Hepatocyte (in vitro differentiated cells): ENCODE data around the gene SOWAHA. TPM values are rescaled to one million over a fixed set of nuclear protein-coding genes. Genes with fewer than 3 reads are reported as not detected.
"Not testable (repeated sequence)": the region's sequence is repeated elsewhere in the genome, so short reads cannot be mapped to it uniquely, and the experiment has no call there.

Experiments used
- DNase-seq: peaks from one replicate; pipeline ENCODE4 v3.0.0-alpha.2; 2016; ENCODE audit warnings: low spot score
- H2AFZ ChIP-seq: fragments of 200-600 bp; sonication (generic); 2 replicates; pipeline ENCODE4 v1.6.0; 2016; ENCODE audit warnings: antibody characterized with exemption, mild to moderate bottlenecking
- H3K27ac ChIP-seq: fragments of 200-600 bp; sonication (generic); 2 replicates; pipeline ENCODE4 v1.5.1; 2016; ENCODE audit warnings: mild to moderate bottlenecking
- H3K27me3 ChIP-seq: fragments of 200-600 bp; sonication (generic); 2 replicates; pipeline ENCODE4 v1.6.1; 2016
- H3K36me3 ChIP-seq: fragments of 200-600 bp; sonication (generic); replicated peaks from 2 replicates; pipeline ENCODE4 v1.5.1; 2016; ENCODE audit warnings: low read depth; ENCODE audit not compliant: insufficient read depth
- H3K4me1 ChIP-seq: fragments of 200-600 bp; sonication (generic); 2 replicates; pipeline ENCODE4 v1.5.1; 2016; ENCODE audit warnings: mild to moderate bottlenecking, moderate library complexity; ENCODE audit not compliant: insufficient read depth
- H3K4me2 ChIP-seq: fragments of 200-600 bp; sonication (generic); 2 replicates; pipeline ENCODE4 v1.6.0; 2016
- H3K4me3 ChIP-seq: fragments of 200-600 bp; sonication (generic); 2 replicates; pipeline ENCODE4 v1.5.1; 2016; ENCODE audit warnings: mild to moderate bottlenecking
- H3K79me2 ChIP-seq: fragments of 200-600 bp; sonication (generic); 2 replicates; pipeline ENCODE4 v1.6.0; 2017; ENCODE audit warnings: mild to moderate bottlenecking
- H3K9me2 ChIP-seq: fragments of 200-600 bp; sonication (generic); replicated peaks from 2 replicates; pipeline ENCODE4 v1.6.0; 2017; ENCODE audit warnings: mild to moderate bottlenecking; ENCODE audit not compliant: insufficient read depth
- H3K9me3 ChIP-seq: fragments of 200-600 bp; sonication (generic); 2 replicates; pipeline ENCODE4 v1.5.1; 2016; ENCODE audit warnings: low read depth, mild to moderate bottlenecking
- H4K20me1 ChIP-seq: fragments of 200-600 bp; sonication (generic); 2 replicates; pipeline ENCODE4 v1.6.0; 2016; ENCODE audit warnings: mild to moderate bottlenecking; ENCODE audit not compliant: insufficient read depth, poor library complexity, severe bottlenecking
- CTCF ChIP-seq: fragments of 200-600 bp; sonication (generic); IDR thresholded peaks from 2 replicates; pipeline ENCODE4 v1.5.1; 2016; ENCODE audit warnings: antibody characterized with exemption, mild to moderate bottlenecking; ENCODE audit not compliant: poor library complexity
- EZH2 ChIP-seq: fragments of 200-600 bp; sonication (generic); IDR thresholded peaks from 2 replicates; pipeline ENCODE4 v1.6.1; 2016; ENCODE audit warnings: antibody characterized with exemption, mild to moderate bottlenecking, borderline replicate concordance
- EZH2phosphoT487 ChIP-seq: fragments of 200-600 bp; sonication (generic); IDR thresholded peaks from one replicate; pipeline ENCODE4 v1.6.1; 2018; ENCODE audit warnings: antibody characterized with exemption, mild to moderate bottlenecking, low read depth, moderate library complexity; ENCODE audit not compliant: unreplicated experiment, severe bottlenecking
- WGBS: methylation state at CpG from one replicate; pipeline ENCODE4 v1.1.6; 2016; ENCODE audit warnings: low lambda C conversion rate; ENCODE audit errors: missing lambda C conversion rate; 5-methylcytosine and 5-hydroxymethylcytosine counted together
- polyA plus RNA-seq: library from polyadenylated mRNA; unstranded; fragments of >200 nt; fragmentation: Nextera tagmentation; extraction: Ambion mirVana; gene quantifications from 2 replicates; pipeline ENCODE4 v1.2.1, GENCODE V29; 2016
- total RNA-seq: library from RNA; depleted of rRNA; stranded (reverse); fragments of >200 nt; gene quantifications from 2 replicates; pipeline ENCODE4 v1.2.3, GENCODE V29; 2014

The SOWAHA gene
- total and polyA plus RNA-seq, 2 experiments from 2014 or later, result 6.8 to 11.4 TPM

GRCh38 chr5:132850066-132850465 lies 37.0 kb downstream of the SOWAHA start:
- Histone ChIP-seq H3K79me2 (no peaks in the 10 kb centered on the region), H3K27me3 (no peaks in the 10 kb centered on the region), H3K27ac (peak overlapping the region; percentile 49), H3K4me2 (no peak overlapping the region), H3K9me2 (no peaks in the 10 kb centered on the region), H4K20me1 (no peaks in the 10 kb centered on the region), H3K9me3 (no peaks in the 10 kb centered on the region), H3K36me3 (no peaks in the 10 kb centered on the region), H2AFZ (no peak overlapping the region), H3K4me3 (no peak overlapping the region), H3K4me1 (peaks cover 14% of the 10 kb centered on the region)
- 66% methylated on average over 2 of the region's 2 CpGs for WGBS
- no peak for DNase-seq
- no peak for TF ChIP-seq EZH2phosphoT487

- Histone ChIP-seq H3K27me3 (no peaks in the 10 kb centered on the region), H3K79me2 (no peaks in the 10 kb centered on the region), H3K4me3 (no peak overlapping the region), H3K4me2 (no peak overlapping the region), H2AFZ (no peak overlapping the region), H3K9me3 (no peaks in the 10 kb centered on the region), H3K27ac (peak overlapping the region; percentile 4), H3K36me3 (no peaks in the 10 kb centered on the region), H3K9me2 (no peaks in the 10 kb centered on the region), H3K4me1 (peaks cover 14% of the 10 kb centered on the region), H4K20me1 (no peaks in the 10 kb centered on the region)
- 75% methylated on average over 3 of the region's 3 CpGs for WGBS
- no peak for DNase-seq
- no peak for TF ChIP-seq CTCF
- TF ChIP-seq EZH2, result no peak
- TF ChIP-seq EZH2phosphoT487, result no peak
These were observed 40.2 kb downstream of the SOWAHA start for GRCh38 chr5:132853323-132853722.

GRCh38 chr5:132853790-132854189 lies 40.7 kb downstream of the SOWAHA start:
- H3K9me3 ChIP-seq, result no peaks in the 10 kb centered on the region
- H3K4me2 ChIP-seq, result no peak overlapping the region
- peaks cover 14% of the 10 kb centered on the region for H3K4me1 ChIP-seq
- H3K27ac ChIP-seq, result peak overlapping the region; percentile 4
- no peaks in the 10 kb centered on the region for H3K9me2 ChIP-seq
- no peaks in the 10 kb centered on the region for H4K20me1 ChIP-seq
- H3K4me3 ChIP-seq, result no peak overlapping the region
- TF ChIP-seq CTCF, result no peak
- no peak for TF ChIP-seq EZH2phosphoT487
- TF ChIP-seq EZH2, result no peak
- H2AFZ ChIP-seq, result no peak overlapping the region
- 56% methylated on average over 1 of the region's 1 CpG for WGBS
- no peaks in the 10 kb centered on the region for H3K79me2 ChIP-seq
- no peaks in the 10 kb centered on the region for H3K27me3 ChIP-seq
- no peak for DNase-seq
- no peaks in the 10 kb centered on the region for H3K36me3 ChIP-seq

- DNase-seq, result no peak
- peak overlapping the region; percentile 12 for H3K27ac ChIP-seq
- WGBS, result 17% methylated on average over 3 of the region's 3 CpGs
These were observed 41.2 kb downstream of the SOWAHA start for GRCh38 chr5:132854301-132854700.

GRCh38 chr5:132854992-132855391 lies 41.9 kb downstream of the SOWAHA start:
- H3K9me2 ChIP-seq, H3K9me3 ChIP-seq, H2AFZ ChIP-seq, H3K4me1 ChIP-seq, H4K20me1 ChIP-seq, H3K79me2 ChIP-seq, H3K27ac ChIP-seq, H3K4me2 ChIP-seq, H3K4me3 ChIP-seq, H3K36me3 ChIP-seq, H3K27me3 ChIP-seq, DNase-seq: not testable (repeated sequence)
- 95% methylated on average over 5 of the region's 5 CpGs for WGBS

More at GRCh38 chr5:132854301-132854700, 41.2 kb downstream of the SOWAHA start:
- Histone ChIP-seq H3K27me3 (no peaks in the 10 kb centered on the region), H3K4me1 (peaks cover 10% of the 10 kb centered on the region), H3K79me2 (no peaks in the 10 kb centered on the region), H4K20me1 (no peaks in the 10 kb centered on the region), H3K4me3 (no peak overlapping the region), H2AFZ (no peak overlapping the region), H3K4me2 (no peak overlapping the region), H3K9me2 (no peaks in the 10 kb centered on the region), H3K9me3 (no peaks in the 10 kb centered on the region), H3K36me3 (no peaks in the 10 kb centered on the region)
- TF ChIP-seq EZH2, result no peak
- TF ChIP-seq EZH2phosphoT487, result no peak
- no peak for TF ChIP-seq CTCF
